ENCODE results near the gene QKI. TPM values are rescaled to one million over a fixed set of nuclear protein-coding genes. Genes with fewer than 3 reads are reported as not detected.

Gene QKI
- total RNA-seq, 2 donors from 2014 or later, result 366 to 434 TPM

DNA sequence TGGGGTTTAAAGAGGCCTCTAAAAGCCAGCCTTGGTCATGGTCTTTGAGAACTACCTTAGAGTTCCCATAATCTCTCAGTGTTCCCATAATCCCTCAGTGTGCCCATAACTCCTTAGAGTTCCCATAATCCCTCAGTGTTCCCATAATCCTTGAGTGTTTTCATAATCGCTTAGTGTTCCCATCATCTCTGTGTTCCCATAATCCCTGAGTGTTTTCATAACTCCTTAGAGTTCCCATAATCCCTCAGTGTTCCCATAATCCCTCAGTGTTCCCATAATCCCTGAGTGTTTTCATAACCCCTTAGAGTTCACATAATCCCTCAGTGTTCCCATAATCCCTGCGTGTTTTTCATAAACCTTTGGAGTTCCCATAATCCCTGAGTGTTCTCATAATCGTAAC is 199.2 kb downstream of the QKI start:
- H3K27me3 ChIP-seq, result no peaks in the 10 kb centered on the region
- TF ChIP-seq, protein P1, sequence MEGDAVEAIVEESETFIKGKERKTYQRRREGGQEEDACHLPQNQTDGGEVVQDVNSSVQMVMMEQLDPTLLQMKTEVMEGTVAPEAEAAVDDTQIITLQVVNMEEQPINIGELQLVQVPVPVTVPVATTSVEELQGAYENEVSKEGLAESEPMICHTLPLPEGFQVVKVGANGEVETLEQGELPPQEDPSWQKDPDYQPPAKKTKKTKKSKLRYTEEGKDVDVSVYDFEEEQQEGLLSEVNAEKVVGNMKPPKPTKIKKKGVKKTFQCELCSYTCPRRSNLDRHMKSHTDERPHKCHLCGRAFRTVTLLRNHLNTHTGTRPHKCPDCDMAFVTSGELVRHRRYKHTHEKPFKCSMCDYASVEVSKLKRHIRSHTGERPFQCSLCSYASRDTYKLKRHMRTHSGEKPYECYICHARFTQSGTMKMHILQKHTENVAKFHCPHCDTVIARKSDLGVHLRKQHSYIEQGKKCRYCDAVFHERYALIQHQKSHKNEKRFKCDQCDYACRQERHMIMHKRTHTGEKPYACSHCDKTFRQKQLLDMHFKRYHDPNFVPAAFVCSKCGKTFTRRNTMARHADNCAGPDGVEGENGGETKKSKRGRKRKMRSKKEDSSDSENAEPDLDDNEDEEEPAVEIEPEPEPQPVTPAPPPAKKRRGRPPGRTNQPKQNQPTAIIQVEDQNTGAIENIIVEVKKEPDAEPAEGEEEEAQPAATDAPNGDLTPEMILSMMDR (IDR thresholded peaks at IDR 0.05), result no peak
- H3K36me3 ChIP-seq, result no peaks in the 10 kb centered on the region
- no peak for DNase-seq (ENCODE audit: low spot score)
- H3K4me1 ChIP-seq, result no peaks in the 10 kb centered on the region
- H3K4me3 ChIP-seq, result no peak overlapping the region
- H3K27ac ChIP-seq, result no peak overlapping the region
- H3K9me3 ChIP-seq, result no peaks in the 10 kb centered on the region

GRCh38 chr6:163616452-163616851 is 201.9 kb downstream of the QKI start:
- TF ChIP-seq, protein P1 (IDR thresholded peaks at IDR 0.05), result no peak
- Histone ChIP-seq H3K27ac (no peak overlapping the region), H3K36me3 (no peaks in the 10 kb centered on the region), H3K4me3 (no peak overlapping the region), H3K4me1 (no peaks in the 10 kb centered on the region), H3K9me3 (no peaks in the 10 kb centered on the region), H3K27me3 (no peaks in the 10 kb centered on the region)
- no peak for DNase-seq (ENCODE audit: low spot score)

DNA sequence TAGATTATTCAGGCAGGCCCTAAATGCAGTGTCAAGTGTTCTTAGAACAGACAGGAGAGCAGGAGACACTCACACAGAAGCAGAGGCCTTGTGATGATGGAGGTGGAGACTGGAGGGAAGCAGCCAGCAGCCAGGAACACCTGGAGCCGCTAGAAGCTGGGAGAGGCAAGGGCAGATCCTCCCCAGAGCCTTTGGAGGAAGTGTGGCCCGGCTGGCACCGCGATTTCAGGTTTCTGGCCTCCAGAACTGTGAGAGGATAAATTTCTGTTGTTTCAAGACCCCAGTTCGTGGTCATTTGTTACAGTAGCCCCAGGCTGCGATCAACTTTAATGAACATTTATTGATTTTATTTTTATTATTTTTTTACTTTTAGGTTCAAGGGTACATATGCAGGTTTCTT is 203.0 kb downstream of the QKI start:
- no peaks in the 10 kb centered on the region for H3K4me1 ChIP-seq
- no peak overlapping the region for H3K4me3 ChIP-seq
- TF ChIP-seq, protein P1 (IDR thresholded peaks at IDR 0.05), result no peak
- no peaks in the 10 kb centered on the region for H3K36me3 ChIP-seq
- no peaks in the 10 kb centered on the region for H3K27me3 ChIP-seq
- no peaks in the 10 kb centered on the region for H3K9me3 ChIP-seq
- no peak overlapping the region for H3K27ac ChIP-seq
- DNase-seq (ENCODE audit: low spot score), result no peak

- DNase-seq (ENCODE audit: low spot score), result no peak
- TF ChIP-seq, protein P1 (IDR thresholded peaks at IDR 0.05), result no peak
- no peak overlapping the region for H3K27ac ChIP-seq
- H3K4me3 ChIP-seq, result no peak overlapping the region
- H3K27me3 ChIP-seq, result no peaks in the 10 kb centered on the region
- H3K9me3 ChIP-seq, result no peaks in the 10 kb centered on the region
- H3K4me1 ChIP-seq, result no peaks in the 10 kb centered on the region
- no peaks in the 10 kb centered on the region for H3K36me3 ChIP-seq
Observed at GRCh38 chr6:163620101-163620500, 205.6 kb downstream of the QKI start.

- no peak overlapping the region for H3K4me3 ChIP-seq
- H3K9me3 ChIP-seq, result no peaks in the 10 kb centered on the region
- DNase-seq (ENCODE audit: low spot score), result no peak
- no peaks in the 10 kb centered on the region for H3K36me3 ChIP-seq
- H3K4me1 ChIP-seq, result no peaks in the 10 kb centered on the region
- TF ChIP-seq, protein P1 (IDR thresholded peaks at IDR 0.05), result no peak
- no peak overlapping the region for H3K27ac ChIP-seq
- no peaks in the 10 kb centered on the region for H3K27me3 ChIP-seq
Observed at GRCh38 chr6:163620670-163621330, 206.3 kb downstream of the QKI start.

GRCh38 chr6:163625265-163625664 is 210.7 kb downstream of the QKI start:
- Histone ChIP-seq H3K9me3 (peaks cover 0 to 6% of the 10 kb centered on the region in 2 donors), H3K36me3 (no peaks in the 10 kb centered on the region), H3K27ac (no peak overlapping the region), H3K27me3 (no peaks in the 10 kb centered on the region), H3K4me1 (no peaks in the 10 kb centered on the region), H3K4me3 (no peak overlapping the region)
- TF ChIP-seq, protein P1 (IDR thresholded peaks at IDR 0.05), result no peak
- DNase-seq (ENCODE audit: low spot score), result no peak
